Stimulated activated CD8-positive, alpha-beta memory T cell treated with anti-CD3 and anti-CD28 coated beads, Interleukin-15, amount 100 ng/mL, for 24 hours (primary cell): ENCODE data around the gene DST.

Source experiments
- DNase-seq: peaks from one replicate; pipeline ENCODE4 v3.0.0-alpha.2; 2020; ENCODE audit warnings: low read depth

DST gene

DNA sequence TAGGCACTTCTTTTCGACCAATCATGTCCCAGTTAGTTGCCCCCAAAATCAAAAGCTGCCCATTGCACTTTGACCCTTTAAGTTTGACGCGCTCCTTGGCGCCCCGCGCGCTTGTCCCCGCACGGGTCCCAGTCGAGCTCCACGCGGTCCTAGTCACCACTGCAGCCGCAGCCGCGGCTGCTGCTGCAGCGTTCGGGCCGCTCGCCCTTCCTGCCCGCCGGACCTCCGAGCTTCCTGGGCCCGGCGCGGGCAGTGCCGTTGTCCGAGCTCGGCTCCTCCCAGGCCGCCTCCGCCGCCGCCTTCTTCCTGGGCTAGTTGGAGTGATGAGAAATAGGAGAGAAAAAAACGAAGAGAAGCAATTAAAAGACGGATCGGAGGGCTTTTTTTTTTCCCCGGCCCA, 209.6 kb downstream of the DST start:
- DNase-seq = no peak

DNA sequence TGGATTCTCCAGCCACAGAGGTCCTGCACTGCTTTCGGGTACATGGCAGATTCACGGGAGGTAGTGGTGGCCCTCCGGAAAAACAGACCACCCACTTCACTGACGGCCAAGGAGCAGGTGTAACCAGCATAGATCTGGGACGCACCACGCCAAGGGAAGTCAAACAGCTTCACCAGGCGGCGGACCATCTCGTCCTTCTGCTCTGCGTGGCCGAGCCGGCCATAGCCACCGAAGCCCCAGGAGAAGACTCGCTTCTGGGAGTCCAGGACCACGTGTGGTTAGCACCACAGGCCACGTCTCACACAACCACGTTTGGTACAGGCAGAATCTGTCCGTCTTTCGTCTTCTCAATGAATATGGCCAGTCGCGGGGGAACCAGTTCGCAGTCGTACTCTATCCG, 210.5 kb downstream of the DST start:
- DNase-seq = no peak

DNA sequence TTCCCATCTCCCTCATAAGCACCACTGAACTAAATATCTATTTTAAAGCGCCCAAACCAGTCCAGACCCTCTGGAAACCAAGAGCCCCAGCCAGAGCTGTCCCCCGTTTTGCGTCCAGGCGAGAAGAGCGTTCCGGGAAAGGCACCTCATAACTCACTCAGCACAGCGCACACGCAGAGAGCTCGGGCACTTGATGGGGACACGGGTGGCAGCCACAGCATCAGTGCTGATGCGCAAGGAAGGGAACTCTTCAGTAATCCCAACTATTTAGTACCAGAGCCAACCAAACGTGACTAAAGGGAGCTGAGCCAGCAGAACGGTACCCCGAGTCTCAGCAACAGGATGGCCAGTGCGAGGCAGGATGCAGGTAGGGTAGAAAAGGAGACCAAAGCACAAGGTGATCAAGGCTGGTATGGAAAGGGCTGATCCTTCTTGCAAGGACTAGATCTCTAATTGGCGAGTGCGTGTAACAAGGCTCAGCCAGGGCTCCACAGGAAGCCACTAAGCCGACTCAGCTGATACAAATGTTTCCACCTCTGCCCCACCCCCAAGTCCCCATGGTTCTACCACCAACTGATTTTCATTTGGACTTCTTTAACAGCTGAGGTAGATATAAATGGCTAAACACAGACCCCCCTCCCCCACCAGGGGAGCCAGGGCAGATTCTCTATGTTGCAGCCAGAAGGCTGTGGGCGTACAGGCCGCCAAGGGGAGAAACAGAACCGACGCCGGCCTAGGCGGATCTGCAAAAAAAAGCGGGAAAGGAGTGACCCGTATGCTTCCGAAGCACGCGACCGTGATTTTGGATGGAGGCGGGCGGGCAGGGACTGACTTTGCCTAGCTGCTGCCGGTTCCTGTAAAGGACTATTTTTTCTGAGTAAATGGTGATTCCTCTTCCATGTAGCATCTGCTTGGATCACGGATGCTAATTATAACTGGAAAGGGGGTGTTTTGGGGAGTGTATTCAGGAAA, 211.8 kb downstream of the DST start:
- DNase-seq = no peak

DNA sequence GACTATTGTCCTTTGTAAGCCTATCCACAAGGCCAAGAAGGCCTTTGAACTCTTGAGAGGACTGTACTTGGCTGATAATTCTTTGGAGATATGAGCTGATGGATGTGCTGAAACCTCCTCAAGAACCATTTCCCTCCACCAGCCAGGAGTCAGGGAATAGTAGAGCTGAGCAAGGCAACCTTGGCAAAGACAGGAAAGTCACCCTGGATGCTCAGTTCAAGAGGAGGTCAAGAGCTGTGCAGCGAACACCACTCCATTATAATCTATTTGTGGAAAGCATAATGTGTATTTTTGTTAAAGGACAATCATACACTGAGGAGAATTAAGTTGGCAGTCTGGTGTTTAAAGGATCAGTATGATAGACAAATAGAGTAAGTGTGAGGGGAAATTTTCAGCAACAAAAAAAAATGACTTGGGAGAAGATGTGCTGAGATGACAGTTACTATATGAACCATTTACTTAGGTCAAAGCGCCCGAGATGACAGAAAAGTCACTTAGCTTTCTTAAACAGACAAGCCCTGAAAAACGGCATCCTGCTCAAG, 218.1 kb downstream of the DST start:
- DNase-seq = no peak

DNA sequence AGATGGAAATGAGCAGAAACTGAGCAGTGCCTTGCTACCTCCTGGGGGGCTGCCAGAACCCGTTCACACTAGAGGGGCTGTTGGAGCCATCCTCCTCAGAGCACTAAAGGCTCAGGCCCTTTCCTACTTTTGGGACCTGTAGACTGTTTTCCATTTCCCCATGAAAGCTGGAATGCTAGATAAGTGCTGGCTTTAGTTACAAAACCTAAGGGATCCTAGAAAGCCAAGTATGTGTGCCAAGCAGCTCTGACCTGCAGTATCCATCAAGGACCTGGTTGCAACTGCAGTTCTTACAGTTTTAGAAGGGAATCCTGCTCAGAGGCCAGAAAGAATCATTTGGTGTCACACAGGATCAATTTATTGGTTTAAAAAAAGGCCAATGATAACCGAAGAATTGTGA, 218.6 kb downstream of the DST start:
- no peak for DNase-seq

DNA sequence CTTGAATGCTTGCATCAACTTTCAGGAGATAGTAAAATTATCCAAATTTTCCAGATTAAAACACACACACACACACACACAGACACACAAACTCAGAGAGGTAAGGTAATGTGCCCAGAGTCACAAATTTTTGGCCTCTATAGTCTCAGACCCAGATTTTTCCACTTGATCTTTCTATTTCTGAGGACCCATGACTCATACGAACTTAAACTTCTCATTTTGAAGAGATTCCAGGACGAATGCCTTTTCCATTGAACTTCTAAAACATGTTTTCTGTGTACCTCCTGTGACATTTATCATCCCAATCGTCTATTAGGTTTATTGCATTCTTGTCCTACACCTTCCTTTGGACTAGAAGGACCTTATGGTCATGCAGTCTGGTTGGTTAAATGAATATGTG, 222.4 kb downstream of the DST start:
- DNase-seq = no peak

DNA sequence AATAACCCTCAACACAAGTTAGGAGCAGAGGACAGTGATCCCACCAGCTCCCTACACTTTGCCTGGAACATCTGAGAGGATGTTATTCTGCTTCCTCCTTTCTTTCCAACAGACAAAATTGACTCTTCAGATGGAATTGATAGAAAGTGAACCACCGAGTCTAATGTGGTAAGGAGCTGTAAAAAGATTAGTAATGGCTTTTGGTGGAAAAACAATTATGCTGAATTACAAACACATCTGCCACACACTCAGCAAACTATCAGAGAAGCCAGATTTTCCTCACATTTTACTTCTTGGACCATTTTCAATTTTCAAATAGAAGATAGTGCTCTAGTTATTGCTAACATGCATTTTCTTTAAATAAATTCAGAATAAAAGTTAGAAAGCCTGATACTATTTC, 223.5 kb downstream of the DST start:
- no peak for DNase-seq

DNA sequence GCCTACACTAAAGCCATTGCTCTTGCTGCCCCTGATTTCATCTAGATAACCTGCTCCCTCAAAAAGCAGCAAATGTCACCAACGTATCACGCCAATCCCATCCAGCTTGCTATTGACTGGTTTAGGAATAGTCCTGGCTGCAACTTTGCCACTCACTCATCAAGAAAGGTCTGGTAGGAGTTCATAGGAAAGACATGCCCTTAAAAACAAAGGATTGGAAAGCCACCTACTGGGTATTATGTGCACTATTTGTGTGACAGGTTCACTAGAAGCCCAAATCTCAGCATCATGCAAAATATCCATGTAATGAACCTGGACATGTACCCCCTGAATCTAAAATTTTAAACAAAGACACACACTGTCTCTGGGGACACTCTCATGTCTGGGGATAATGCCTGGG, 224.9 kb downstream of the DST start:
- DNase-seq = no peak

DNA sequence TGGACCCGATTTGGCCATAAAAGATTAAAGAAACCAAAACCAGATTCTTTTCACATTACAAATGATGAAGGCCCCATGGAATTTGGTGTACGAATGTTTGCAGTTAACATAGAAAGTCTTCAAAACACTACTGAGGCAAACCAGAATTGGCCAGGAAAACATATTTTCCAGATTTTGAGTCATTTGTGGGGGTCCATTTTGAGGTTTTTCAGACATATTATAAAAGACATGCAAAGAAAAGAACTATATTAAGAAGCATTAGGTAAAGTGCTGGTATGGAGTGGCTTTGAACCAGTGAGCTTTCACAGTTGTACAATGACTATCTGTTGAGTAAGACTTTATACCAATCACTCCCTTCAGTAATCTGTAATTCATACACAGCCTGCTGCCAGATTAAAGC, 226.4 kb downstream of the DST start:
- no peak for DNase-seq

DNA sequence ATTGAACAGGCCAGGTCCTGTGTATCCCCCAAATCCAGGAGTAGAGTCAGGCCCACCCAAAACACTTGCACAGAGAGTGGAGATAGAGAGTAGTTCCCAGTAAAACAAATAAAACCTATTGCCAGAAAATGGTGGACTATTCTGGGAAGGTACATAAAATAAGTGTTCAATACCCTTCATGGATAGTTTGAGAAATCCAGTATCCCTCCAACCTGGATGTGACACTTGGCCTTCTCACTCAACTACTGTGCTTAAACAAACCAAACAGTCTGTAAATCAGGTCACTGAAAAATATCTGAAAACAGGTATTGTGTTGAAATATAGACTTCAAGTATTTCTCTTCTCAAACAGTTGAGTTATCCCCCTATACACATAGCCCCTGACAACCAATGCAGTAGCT, 233.7 kb downstream of the DST start:
- DNase-seq = no peak
